Hepatocyte (in vitro differentiated cells): ENCODE measurements around the gene PCYT1B. TPM values are rescaled to one million over a fixed set of nuclear protein-coding genes. Genes with fewer than 3 reads are reported as not detected.

Source experiments
- DNase-seq: peaks from one replicate; pipeline ENCODE4 v3.0.0-alpha.2; 2016; ENCODE audit warnings: low spot score
- H2AFZ ChIP-seq: fragments of 200-600 bp; sonication (generic); 2 replicates; pipeline ENCODE4 v1.6.0; 2016; ENCODE audit warnings: antibody characterized with exemption, mild to moderate bottlenecking
- H3K27ac ChIP-seq: fragments of 200-600 bp; sonication (generic); 2 replicates; pipeline ENCODE4 v1.5.1; 2016; ENCODE audit warnings: mild to moderate bottlenecking
- H3K27me3 ChIP-seq: fragments of 200-600 bp; sonication (generic); 2 replicates; pipeline ENCODE4 v1.6.1; 2016
- H3K36me3 ChIP-seq: fragments of 200-600 bp; sonication (generic); replicated peaks from 2 replicates; pipeline ENCODE4 v1.5.1; 2016; ENCODE audit warnings: low read depth; ENCODE audit not compliant: insufficient read depth
- H3K4me1 ChIP-seq: fragments of 200-600 bp; sonication (generic); 2 replicates; pipeline ENCODE4 v1.5.1; 2016; ENCODE audit warnings: mild to moderate bottlenecking, moderate library complexity; ENCODE audit not compliant: insufficient read depth
- H3K4me2 ChIP-seq: fragments of 200-600 bp; sonication (generic); 2 replicates; pipeline ENCODE4 v1.6.0; 2016
- H3K4me3 ChIP-seq: fragments of 200-600 bp; sonication (generic); 2 replicates; pipeline ENCODE4 v1.5.1; 2016; ENCODE audit warnings: mild to moderate bottlenecking
- H3K79me2 ChIP-seq: fragments of 200-600 bp; sonication (generic); 2 replicates; pipeline ENCODE4 v1.6.0; 2017; ENCODE audit warnings: mild to moderate bottlenecking
- H3K9me2 ChIP-seq: fragments of 200-600 bp; sonication (generic); replicated peaks from 2 replicates; pipeline ENCODE4 v1.6.0; 2017; ENCODE audit warnings: mild to moderate bottlenecking; ENCODE audit not compliant: insufficient read depth
- H3K9me3 ChIP-seq: fragments of 200-600 bp; sonication (generic); 2 replicates; pipeline ENCODE4 v1.5.1; 2016; ENCODE audit warnings: low read depth, mild to moderate bottlenecking
- H4K20me1 ChIP-seq: fragments of 200-600 bp; sonication (generic); 2 replicates; pipeline ENCODE4 v1.6.0; 2016; ENCODE audit warnings: mild to moderate bottlenecking; ENCODE audit not compliant: insufficient read depth, poor library complexity, severe bottlenecking
- CTCF ChIP-seq: fragments of 200-600 bp; sonication (generic); IDR thresholded peaks from 2 replicates; pipeline ENCODE4 v1.5.1; 2016; ENCODE audit warnings: antibody characterized with exemption, mild to moderate bottlenecking; ENCODE audit not compliant: poor library complexity
- EZH2 ChIP-seq: fragments of 200-600 bp; sonication (generic); IDR thresholded peaks from 2 replicates; pipeline ENCODE4 v1.6.1; 2016; ENCODE audit warnings: antibody characterized with exemption, mild to moderate bottlenecking, borderline replicate concordance
- EZH2phosphoT487 ChIP-seq: fragments of 200-600 bp; sonication (generic); IDR thresholded peaks from one replicate; pipeline ENCODE4 v1.6.1; 2018; ENCODE audit warnings: antibody characterized with exemption, mild to moderate bottlenecking, low read depth, moderate library complexity; ENCODE audit not compliant: unreplicated experiment, severe bottlenecking
- WGBS: methylation state at CpG from one replicate; pipeline ENCODE4 v1.1.6; 2016; ENCODE audit warnings: low lambda C conversion rate; ENCODE audit errors: missing lambda C conversion rate; 5-methylcytosine and 5-hydroxymethylcytosine counted together
- polyA plus RNA-seq: library from polyadenylated mRNA; unstranded; fragments of >200 nt; fragmentation: Nextera tagmentation; extraction: Ambion mirVana; gene quantifications from 2 replicates; pipeline ENCODE4 v1.2.1, GENCODE V29; 2016
- total RNA-seq: library from RNA; depleted of rRNA; stranded (reverse); fragments of >200 nt; gene quantifications from 2 replicates; pipeline ENCODE4 v1.2.3, GENCODE V29; 2014

Gene PCYT1B
- total and polyA plus RNA-seq, 2 experiments from 2014 or later, result 7.8 to 17.1 TPM

DNA sequence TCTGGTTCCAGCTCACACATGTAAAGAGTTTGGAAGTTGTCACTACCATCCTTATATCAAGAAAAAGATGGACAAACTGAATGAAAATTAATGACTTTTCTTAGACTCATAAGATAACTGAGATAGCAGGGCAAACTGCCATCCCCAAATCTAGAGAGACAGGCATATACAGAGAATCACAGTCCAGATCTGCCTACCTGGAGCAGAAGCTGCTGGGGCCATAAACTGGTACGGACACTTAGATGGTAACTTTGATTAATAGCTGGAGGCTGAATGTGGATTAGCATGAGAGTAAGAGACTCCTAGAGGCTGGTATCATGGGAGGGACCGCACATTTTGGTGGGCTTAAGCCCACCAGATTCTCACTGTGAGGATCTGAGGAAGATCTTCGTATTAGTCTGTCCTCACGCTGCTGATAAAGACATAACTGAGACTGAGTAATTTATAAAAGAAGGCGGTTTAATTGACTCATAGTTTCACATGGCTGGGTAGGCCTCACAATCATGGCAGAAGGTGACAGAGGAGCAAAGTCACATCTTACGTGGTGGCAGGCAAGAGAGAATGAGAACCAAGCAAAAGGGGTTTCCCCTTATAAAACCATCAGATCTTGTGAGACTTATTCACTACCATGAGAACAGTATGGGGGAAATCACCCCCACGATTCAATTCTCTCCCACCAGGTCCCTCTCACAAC is 35.7 kb upstream of the PCYT1B start:
- TF ChIP-seq CTCF (no peak), EZH2 (no peak), EZH2phosphoT487 (no peak)
- H3K36me3 ChIP-seq, result no peaks in the 10 kb centered on the region
- H3K27me3 ChIP-seq, result no peaks in the 10 kb centered on the region
- no peaks in the 10 kb centered on the region for H3K79me2 ChIP-seq
- no peaks in the 10 kb centered on the region for H3K4me1 ChIP-seq
- H3K4me2 ChIP-seq, result no peak overlapping the region
- H3K9me2 ChIP-seq, result no peaks in the 10 kb centered on the region
- no peak for DNase-seq
- no peaks in the 10 kb centered on the region for H4K20me1 ChIP-seq
- no peaks in the 10 kb centered on the region for H3K9me3 ChIP-seq
- H2AFZ ChIP-seq, result no peak overlapping the region
- no peak overlapping the region for H3K4me3 ChIP-seq
- no peak overlapping the region for H3K27ac ChIP-seq
- 91% methylated on average over 7 of the region's 7 CpGs for WGBS

DNA sequence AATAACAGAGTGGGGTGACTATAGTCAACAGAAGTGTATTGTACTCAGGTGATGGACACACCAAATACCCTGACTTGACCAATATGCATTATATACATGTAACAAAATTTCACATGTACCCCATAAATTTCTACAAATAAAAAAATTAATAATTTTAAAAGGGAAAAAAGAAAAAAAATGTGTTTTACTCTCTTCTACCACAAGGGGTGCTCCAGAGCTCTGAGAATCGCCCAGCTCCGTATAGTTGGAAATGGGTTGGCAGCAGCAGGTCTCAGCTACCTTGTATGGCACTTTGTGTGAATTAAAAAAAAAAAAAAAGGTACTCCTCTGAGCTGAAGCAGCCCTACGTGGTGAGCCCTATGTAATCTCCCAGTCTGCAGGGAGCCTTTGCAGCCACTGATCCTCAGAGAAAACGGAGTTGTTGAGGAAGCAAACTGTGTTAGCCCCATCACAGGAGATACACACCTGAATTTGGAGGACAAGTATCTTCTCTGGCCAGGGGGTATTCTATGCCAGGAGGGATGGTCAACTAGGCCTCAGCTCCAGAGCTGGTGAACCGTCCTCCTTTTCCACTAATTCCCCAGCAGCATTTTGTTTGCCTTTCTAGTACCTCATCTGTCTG is 29.4 kb upstream of the PCYT1B start:
- Histone ChIP-seq H3K79me2 (no peaks in the 10 kb centered on the region), H3K4me1 (no peaks in the 10 kb centered on the region), H3K27ac (no peak overlapping the region), H2AFZ (no peak overlapping the region), H3K36me3 (no peaks in the 10 kb centered on the region), H3K4me3 (no peak overlapping the region), H4K20me1 (no peaks in the 10 kb centered on the region), H3K9me3 (no peaks in the 10 kb centered on the region), H3K27me3 (no peaks in the 10 kb centered on the region), H3K4me2 (no peak overlapping the region), H3K9me2 (no peaks in the 10 kb centered on the region)
- 33% methylated on average over 5 of the region's 5 CpGs for WGBS
- peak; percentile 43 for DNase-seq
- TF ChIP-seq EZH2phosphoT487 (no peak), CTCF (peak; percentile 59)

DNA sequence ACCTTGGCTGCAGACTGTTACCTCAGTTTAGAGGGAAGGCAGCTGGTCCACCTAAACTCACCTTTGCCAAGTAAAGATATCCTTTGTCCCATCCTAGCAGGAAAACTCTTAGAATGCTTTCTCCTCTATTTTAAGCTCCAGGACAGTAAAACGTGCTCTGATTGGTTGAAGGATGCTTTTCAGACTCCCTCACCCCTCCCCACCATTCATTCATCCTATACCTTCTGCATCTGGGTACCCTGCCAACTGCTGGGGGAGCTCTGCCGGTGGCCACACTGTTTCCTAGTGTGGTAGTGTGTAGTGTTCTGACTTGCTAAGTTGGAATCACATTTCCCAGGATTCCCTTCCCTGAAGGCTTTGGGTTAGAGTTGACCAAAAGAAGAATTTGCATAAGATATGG is 26.3 kb upstream of the PCYT1B start:
- Histone ChIP-seq H3K9me3 (no peaks in the 10 kb centered on the region), H3K36me3 (no peaks in the 10 kb centered on the region), H3K4me2 (peak overlapping the region; percentile 64), H2AFZ (no peak overlapping the region), H3K4me3 (no peak overlapping the region), H3K27ac (peak overlapping the region; percentile 80), H3K9me2 (no peaks in the 10 kb centered on the region), H3K79me2 (peaks cover 7% of the 10 kb centered on the region), H3K4me1 (no peaks in the 10 kb centered on the region), H3K27me3 (no peaks in the 10 kb centered on the region), H4K20me1 (no peaks in the 10 kb centered on the region)
- no peak for DNase-seq
- WGBS, result 66% methylated on average over 2 of the region's 2 CpGs
- TF ChIP-seq EZH2phosphoT487, result no peak
- TF ChIP-seq EZH2, result no peak
- no peak for TF ChIP-seq CTCF
